Activated T-cell treated with anti-CD3 and anti-CD28 coated beads for 1 hour (primary cell): ENCODE data around the gene FMN1.

ENCODE experiments used
- DNase-seq: peaks from one replicate; pipeline ENCODE4 v3.0.0-alpha.2; 2020; ENCODE audit warnings: low read depth

The FMN1 gene

GRCh38 chr15:33119865-33120264 is 74.6 kb downstream of the FMN1 start:
- DNase-seq, result no peak

DNA sequence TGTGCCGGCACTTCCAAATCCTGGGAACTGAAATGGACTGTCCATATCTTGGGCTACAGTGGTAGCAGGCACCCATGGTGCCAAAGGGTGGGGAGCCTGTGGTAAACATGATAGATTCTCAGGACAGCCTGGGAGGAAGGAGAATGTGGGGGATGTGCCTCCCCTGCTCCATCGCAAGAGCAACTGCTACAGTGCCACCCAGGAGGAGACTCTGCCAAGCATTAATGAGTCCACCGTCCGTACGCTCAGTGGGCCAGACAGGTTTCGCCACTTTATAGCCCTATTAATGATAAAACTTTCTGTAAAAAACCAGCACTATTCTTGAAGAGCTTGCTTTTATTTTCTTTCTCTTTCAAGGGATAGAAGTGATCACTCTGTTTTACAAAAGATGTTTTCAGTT is 75.2 kb downstream of the FMN1 start:
- no peak for DNase-seq

GRCh38 chr15:33116198-33116597 is 78.3 kb downstream of the FMN1 start:
- DNase-seq, result no peak

GRCh38 chr15:33115191-33115861 is 79.2 kb downstream of the FMN1 start:
- no peak for DNase-seq

GRCh38 chr15:33114374-33114717 is 80.2 kb downstream of the FMN1 start:
- no peak for DNase-seq

- DNase-seq, result no peak
Measured at GRCh38 chr15:33113666-33114373, 80.7 kb downstream of the FMN1 start.

DNA sequence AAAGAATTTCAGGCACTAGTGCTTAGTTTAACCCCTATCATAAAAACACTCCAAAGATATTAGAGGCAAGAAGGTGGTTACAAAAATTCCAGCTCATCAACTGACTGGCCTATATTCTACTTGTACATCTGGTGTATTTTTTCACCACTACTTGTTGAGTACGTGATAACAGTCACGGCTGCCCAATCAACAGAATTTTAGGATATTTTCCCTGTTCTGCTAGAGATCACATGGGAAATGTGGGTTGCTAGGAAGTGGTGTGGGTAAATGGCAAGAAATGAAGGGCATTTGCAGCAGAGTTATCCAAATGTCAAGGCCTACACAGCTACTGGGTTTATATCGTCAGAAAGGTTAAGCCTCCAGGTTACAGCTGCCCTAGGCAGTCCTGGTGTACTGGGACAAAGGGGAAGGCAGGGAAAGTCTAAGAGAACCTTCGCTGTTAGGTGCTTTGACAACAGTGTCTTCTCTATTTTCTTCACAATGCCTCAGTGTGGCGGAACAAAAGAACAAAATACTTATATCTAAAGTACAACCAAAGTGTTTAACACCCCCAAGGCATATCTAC is 81.9 kb downstream of the FMN1 start:
- no peak for DNase-seq

DNA sequence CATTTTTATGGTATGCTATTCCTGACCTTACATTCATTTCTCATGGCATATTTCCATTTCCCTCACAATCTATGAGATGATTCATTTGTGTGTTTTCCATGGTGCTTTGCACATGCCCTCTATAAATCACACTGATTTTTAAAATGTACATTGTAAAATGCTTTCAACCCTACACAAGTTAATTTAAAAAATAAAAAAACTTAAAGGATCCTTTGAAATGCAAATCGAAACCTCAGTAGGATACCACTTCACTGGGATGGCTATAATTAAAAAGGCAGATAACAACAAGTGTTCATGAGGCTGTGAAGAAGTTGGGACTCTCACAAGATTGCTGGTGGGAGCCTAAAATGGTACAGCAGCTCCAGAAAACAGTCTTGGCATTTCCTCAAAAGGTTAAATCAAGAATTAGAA is 83.5 kb downstream of the FMN1 start:
- DNase-seq, result no peak

DNA sequence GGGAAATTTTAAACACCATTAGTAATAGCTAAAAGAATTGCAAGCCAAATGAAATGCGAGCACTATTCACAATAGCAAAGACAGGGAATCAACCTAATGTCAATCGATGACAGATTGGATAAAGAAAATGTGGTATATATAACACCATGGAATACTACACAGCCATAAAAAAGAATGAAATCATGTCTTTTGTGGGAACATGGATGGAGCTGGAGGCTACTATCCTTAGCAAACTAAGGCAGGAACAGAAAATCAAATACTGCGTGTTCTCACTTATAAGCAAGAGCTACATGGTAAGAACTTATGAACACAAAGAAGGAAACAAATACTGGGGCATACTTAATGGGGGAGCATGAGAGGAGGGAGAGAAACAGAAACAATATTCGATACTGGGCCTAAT is 85.2 kb downstream of the FMN1 start:
- DNase-seq, result no peak

- no peak for DNase-seq
Measured at GRCh38 chr15:33108518-33108917, 86.0 kb downstream of the FMN1 start.

GRCh38 chr15:33107950-33108349 is 86.6 kb downstream of the FMN1 start:
- DNase-seq, result no peak

- no peak for DNase-seq
Measured at GRCh38 chr15:33104212-33104611, 90.3 kb downstream of the FMN1 start.

- DNase-seq, result no peak
Measured at GRCh38 chr15:33101036-33101435, 93.5 kb downstream of the FMN1 start.

GRCh38 chr15:33100314-33100713 is 94.2 kb downstream of the FMN1 start:
- DNase-seq, result no peak

GRCh38 chr15:33099739-33100138 is 94.8 kb downstream of the FMN1 start:
- no peak for DNase-seq

DNA sequence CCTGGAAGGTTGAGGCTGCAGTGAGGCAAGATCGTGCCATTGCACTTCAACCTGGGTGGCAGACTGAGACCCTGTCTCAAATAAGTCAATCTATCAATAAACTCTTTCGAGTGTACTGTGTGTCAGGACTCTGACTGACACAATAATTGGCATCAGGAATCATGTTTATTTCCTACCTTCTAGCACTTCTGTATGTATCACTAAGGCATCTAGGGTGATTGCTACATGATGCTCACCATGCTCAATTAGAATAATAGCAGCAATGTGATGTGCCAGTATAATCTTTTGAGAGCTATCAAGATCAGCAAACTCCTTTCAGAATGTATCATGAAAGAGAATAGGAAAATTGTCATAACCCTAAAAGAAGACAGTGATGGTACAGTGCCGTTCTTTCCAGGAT is 95.3 kb downstream of the FMN1 start:
- no peak for DNase-seq

DNA sequence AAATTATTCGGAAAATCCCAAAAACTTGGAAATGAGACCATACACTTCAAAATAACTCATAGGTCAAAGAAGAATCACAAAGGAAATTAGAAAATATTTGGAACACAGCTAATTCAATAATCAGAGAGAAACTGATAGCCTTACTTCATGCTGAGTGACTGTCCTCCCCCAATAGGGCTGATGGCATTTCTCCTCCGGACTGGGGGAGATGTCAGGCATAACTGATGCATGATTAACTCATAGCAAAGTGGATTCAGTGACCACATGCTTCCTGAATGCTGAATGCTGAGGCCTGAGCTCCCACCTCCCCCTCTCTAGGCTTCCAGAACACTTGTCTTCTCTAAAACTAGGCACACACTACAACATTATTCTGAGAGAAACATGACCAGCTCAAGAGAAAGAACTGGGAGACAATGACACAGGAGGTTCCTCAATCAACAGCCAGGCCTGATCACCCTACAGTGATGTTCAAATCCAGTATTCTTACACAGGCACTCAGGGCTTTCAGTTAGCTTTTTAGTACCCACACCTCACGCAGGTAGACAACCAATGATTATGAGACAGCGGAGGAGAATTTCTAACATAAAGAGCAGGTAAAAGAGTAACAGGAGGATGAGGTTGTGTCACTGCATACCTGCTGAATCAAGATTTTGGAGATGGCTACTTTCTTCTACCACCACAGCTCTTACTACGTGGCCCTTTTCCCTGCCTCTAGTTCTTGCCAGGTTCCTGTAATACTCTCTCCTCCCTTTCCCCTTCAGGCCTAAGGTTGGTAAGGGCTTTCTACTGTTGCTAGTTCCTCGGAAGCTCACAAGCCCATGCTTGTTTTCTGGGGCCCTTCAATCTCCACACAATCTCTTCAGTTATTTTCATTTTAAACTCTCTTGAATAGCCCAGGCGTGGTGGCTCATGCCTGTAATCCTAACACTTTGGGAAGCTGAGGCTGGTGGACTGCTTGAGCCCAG is 96.1 kb downstream of the FMN1 start:
- no peak for DNase-seq

DNA sequence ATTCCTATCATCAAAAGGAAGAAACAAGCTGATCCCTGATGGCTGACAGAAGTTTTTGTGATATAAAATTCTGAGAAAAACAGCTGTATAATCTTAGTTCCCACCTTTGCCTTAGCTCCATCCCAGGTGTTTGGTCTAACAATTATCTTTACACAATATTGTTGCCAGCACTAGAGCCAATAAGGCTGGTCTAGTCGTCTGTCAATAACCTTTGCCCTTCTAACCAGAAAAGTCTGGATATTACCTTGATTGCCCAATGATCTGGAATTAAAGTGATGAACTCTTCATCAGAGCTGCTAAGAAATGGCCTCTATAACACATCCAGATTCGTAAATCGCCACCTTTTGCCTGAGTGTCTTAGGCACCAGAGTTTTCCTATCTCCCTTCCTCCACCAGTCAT is 98.4 kb downstream of the FMN1 start:
- DNase-seq, result no peak

DNA sequence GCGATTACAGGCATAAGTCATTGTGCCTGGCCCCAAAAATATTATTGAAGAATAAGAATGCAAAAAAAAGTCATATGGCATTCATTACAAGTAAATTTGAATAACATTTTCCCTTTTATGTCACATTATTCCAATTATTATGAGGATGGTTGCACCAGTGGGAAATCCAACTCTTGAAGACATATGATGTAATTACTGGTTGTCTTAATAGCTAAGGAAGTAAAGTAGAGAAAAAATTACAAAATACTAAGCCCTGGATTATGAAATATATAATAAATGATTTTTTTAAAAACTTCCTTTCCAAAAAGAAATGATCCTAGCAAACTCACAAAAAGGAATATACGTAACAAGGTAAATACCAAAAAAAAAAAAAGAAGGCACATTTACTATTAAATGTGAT is 98.9 kb downstream of the FMN1 start:
- DNase-seq, result no peak

DNA sequence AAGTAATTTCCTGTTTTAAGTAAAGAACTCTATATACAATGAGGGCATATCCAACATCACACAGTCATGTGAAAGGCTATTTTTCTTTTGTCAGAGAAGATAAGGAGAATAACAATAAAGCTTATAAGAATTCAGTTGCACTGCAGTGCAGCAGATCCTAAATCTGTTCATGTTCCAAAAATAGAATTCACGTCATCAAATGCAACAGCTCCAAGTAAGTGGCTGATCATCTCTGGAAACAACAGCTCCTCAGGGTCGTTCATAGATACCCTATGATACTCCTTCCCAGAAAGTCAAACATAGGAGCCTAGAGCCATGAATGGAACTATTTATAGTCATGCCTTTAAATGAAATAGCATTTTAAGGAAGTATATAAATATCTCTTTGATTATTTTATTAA is 100.2 kb downstream of the FMN1 start:
- DNase-seq, result no peak

DNA sequence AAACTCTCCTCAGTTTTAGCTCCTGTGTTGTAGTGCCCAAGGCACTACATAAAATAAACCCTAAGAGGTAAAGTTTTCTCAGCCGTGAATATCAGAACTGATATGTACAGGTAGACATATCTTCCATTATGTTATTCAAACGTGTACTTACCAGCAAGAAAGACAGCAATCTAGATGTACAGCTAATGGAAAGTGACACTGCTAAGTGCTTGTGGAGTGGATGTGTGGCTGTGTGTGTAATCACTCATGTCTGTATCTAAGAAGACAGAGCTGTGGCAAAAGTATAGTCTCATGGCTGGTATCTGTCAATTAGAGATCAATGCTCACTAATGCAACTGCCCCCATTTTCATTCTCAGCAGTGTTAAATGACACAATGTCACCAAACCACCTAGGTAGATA is 101.3 kb downstream of the FMN1 start:
- DNase-seq, result no peak

DNA sequence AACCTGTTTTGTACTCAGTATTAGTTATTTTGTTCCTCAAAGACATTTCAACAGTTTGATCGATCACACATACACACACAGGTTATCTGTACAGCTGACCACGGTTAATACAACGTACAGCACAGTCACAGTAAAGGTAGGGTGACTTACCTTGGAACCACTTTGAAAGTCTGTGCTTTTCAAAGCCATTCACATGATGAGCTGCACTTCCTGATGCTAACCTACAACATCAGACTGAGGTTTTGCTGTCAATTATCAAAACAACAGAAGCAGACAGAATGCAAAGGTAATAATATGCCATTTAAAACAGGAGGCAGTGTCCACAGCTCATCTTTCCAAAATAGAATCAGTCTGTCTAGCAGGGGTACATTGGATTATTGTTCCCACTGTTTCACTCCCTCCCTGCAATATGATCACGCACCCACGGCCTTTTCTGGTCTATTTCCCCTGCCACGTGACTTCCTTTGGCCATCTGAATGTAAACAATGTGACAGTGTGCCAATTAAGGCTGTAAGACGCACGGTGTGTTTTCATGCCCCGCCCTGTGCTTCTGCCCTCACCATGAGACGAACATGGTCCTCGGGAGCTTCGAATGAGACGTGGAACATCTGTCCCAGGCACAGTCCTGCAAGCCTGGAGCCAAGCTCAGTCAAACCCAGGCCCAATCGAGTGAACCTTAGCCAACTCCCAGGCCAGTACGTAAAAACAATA is 102.4 kb downstream of the FMN1 start:
- no peak for DNase-seq
